DLD1 (cell line): ENCODE measurements around the gene DDX24.

ENCODE experiments used
- in situ Hi-C: cut with HindIII; loops from 2 replicates; pipeline ENCODE4 v1.10.0; 2017; ENCODE audit warnings: low sequenced_read_pairs

Gene DDX24

GRCh38 chr14:94018308-94018707, 62.7 kb downstream of the DDX24 start:
- in situ Hi-C loops: no loop called here

GRCh38 chr14:94016446-94016976, 64.5 kb downstream of the DDX24 start:
- in situ Hi-C loops: no loop called here

DNA sequence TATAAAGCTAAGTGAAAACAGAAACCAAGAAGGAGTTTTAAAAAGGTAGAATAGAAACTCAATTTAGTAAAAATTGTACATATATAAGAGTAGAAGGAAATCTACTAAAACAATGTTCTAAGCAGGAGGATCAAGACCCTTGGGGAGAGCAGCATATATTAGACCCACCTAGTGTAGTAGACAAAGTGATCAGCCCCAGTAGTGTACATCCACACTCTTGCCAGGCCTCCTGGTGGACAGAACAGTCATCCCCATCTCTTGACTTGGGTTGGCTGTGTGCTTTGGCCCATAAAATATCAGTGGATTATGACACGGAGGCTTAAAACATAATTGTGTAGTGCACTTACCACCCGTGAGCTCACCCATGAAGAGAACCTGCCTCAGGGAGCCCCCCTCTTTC, 65.8 kb downstream of the DDX24 start:
- in situ Hi-C loops: no loop called here

GRCh38 chr14:94014382-94014781, 66.6 kb downstream of the DDX24 start:
- in situ Hi-C loops: no loop called here

- in situ Hi-C loops: no loop called here
Observed at GRCh38 chr14:94011795-94012194, 69.2 kb downstream of the DDX24 start.

DNA sequence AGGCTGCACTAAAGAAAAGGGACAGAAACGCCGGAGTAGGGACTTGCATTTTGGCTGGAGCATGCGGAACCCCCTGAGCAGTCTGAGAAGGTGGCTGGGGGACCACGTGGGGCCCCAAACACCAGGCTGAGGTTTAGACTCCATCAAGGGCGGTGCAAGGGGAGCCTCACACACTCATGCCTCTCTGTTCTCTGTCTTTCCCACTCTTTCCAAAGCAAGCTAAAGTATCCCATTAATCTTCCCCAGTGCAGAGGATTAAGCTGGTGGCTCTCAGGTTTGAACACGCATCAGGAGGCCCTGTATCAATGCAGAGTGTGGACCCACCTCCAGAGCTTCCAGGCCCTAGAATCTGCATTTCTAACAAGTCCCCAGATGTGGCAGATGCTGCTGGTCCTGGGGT, 70.4 kb downstream of the DDX24 start:
- in situ Hi-C loops: no loop called here

DNA sequence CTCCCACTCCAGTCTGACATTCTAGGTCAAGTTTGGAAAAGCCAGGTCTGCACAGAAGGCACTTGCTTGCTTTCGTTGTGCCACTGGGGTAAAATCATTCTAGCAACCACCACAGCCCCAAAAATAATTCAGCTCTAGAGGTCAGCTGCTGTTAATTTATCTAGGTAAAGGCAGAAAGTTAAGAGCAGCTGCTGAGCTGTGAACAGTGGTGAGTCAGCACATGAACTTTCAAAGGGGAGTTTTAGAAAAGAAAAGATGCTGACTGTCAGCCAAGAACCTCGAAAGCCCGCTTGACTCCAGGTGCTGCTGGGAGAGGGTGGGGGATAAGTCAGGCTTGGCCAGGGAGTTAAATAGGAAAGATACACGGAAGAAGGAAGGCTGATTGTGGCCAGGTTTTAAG, 71.2 kb downstream of the DDX24 start:
- in situ Hi-C loops: no loop called here

DNA sequence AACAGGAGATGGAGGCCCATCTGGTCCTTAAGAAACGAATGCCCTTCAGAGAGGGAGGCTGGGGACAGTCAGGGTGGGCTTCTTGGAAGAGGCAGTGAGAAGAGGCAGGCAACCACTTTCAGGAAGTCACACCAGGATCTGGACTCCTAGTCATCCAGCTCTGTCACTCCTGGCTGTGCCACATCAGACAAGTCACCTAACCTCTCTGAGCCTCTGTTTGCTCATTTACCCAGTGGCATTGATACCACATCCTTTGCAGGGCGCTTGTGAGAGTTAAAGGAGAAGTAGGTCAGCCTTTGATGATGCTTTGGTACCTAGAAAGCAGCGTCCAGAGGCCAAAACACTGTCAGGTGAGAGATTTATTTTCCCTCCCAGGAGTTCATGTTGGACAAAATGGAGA, 72.8 kb downstream of the DDX24 start:
- in situ Hi-C loops: no loop called here

GRCh38 chr14:94005324-94006073, 75.5 kb downstream of the DDX24 start:
- in situ Hi-C loops: no loop called here

- in situ Hi-C loops: no loop called here
Observed at GRCh38 chr14:94004015-94004414, 77.0 kb downstream of the DDX24 start.

GRCh38 chr14:94003397-94003796, 77.6 kb downstream of the DDX24 start:
- in situ Hi-C loops: no loop called here

GRCh38 chr14:94001501-94002396, 79.3 kb downstream of the DDX24 start:
- in situ Hi-C loops: no loop called here

GRCh38 chr14:94001016-94001415, 80.0 kb downstream of the DDX24 start:
- in situ Hi-C loops: no loop called here

GRCh38 chr14:94000267-94000666, 80.7 kb downstream of the DDX24 start:
- in situ Hi-C loops: no loop called here

- in situ Hi-C loops: no loop called here
Observed at GRCh38 chr14:93999573-93999972, 81.4 kb downstream of the DDX24 start.

GRCh38 chr14:93998871-93999403, 82.1 kb downstream of the DDX24 start:
- in situ Hi-C loops: no loop called here
